ENCODE data around the gene AEN.

AEN gene

GRCh38 chr15:88649753-88650551 lies 28.8 kb downstream of the AEN start:
- Histone ChIP-seq H3K36me3 (ENCODE audit: low read depth) (no peaks in the 10 kb centered on the region), H3K27me3 (ENCODE audit: insufficient read depth, poor library complexity, severe bottlenecking) (no peaks in the 10 kb centered on the region), H3K27ac (ENCODE audit: poor library complexity, severe bottlenecking) (peak overlapping the region; percentile 75), H3K4me1 (ENCODE audit: insufficient read depth, poor library complexity, severe bottlenecking) (peaks cover 25% of the 10 kb centered on the region), H3K9me3 (ENCODE audit: severe bottlenecking) (no peaks in the 10 kb centered on the region), H3K4me3 (ENCODE audit: severe bottlenecking) (no peak overlapping the region)
- no peak for ATAC-seq (ENCODE audit: low read depth)
- DNase-seq (ENCODE audit: low spot score): peak; percentile 72
- TF ChIP-seq, protein P1, sequence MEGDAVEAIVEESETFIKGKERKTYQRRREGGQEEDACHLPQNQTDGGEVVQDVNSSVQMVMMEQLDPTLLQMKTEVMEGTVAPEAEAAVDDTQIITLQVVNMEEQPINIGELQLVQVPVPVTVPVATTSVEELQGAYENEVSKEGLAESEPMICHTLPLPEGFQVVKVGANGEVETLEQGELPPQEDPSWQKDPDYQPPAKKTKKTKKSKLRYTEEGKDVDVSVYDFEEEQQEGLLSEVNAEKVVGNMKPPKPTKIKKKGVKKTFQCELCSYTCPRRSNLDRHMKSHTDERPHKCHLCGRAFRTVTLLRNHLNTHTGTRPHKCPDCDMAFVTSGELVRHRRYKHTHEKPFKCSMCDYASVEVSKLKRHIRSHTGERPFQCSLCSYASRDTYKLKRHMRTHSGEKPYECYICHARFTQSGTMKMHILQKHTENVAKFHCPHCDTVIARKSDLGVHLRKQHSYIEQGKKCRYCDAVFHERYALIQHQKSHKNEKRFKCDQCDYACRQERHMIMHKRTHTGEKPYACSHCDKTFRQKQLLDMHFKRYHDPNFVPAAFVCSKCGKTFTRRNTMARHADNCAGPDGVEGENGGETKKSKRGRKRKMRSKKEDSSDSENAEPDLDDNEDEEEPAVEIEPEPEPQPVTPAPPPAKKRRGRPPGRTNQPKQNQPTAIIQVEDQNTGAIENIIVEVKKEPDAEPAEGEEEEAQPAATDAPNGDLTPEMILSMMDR (IDR thresholded peaks at IDR 0.05; ENCODE audit: poor library complexity, severe bottlenecking): no peak

DNA sequence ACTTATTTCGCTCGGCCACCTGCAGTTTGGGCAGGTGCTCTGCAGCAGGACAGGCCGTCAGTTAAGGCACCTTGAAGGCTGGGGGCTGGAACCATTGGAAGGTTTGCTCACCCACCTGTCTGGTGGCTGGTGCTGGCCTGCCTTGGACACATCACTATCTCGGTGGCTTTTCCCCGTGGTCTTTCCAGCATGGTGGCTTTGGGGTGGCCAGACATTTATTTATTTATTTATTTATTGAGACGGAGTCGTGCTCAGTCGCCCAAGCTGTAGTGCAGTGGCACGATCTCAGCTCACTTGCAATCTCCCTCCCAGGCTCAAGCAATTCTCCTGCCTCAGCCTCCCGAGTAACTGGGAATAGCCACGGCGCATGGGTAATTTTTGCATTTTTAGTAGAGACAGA lies 29.4 kb downstream of the AEN start:
- ATAC-seq (ENCODE audit: low read depth) (no peak), DNase-seq (ENCODE audit: low spot score) (peak; percentile 48)
- H3K27ac ChIP-seq (ENCODE audit: poor library complexity, severe bottlenecking): no peak overlapping the region
- H3K27me3 ChIP-seq (ENCODE audit: insufficient read depth, poor library complexity, severe bottlenecking): no peaks in the 10 kb centered on the region
- H3K4me3 ChIP-seq (ENCODE audit: severe bottlenecking): no peak overlapping the region
- no peaks in the 10 kb centered on the region for H3K36me3 ChIP-seq (ENCODE audit: low read depth)
- TF ChIP-seq, protein P1 (IDR thresholded peaks at IDR 0.05; ENCODE audit: poor library complexity, severe bottlenecking): no peak
- H3K4me1 ChIP-seq (ENCODE audit: insufficient read depth, poor library complexity, severe bottlenecking): peaks cover 25% of the 10 kb centered on the region
- no peaks in the 10 kb centered on the region for H3K9me3 ChIP-seq (ENCODE audit: severe bottlenecking)

- peak; percentile 23 for DNase-seq (ENCODE audit: low spot score)
- Histone ChIP-seq H3K36me3 (ENCODE audit: low read depth) (no peaks in the 10 kb centered on the region), H3K4me1 (ENCODE audit: insufficient read depth, poor library complexity, severe bottlenecking) (peaks cover 25% of the 10 kb centered on the region), H3K9me3 (ENCODE audit: severe bottlenecking) (no peaks in the 10 kb centered on the region), H3K27me3 (ENCODE audit: insufficient read depth, poor library complexity, severe bottlenecking) (no peaks in the 10 kb centered on the region), H3K4me3 (ENCODE audit: severe bottlenecking) (no peak overlapping the region), H3K27ac (ENCODE audit: poor library complexity, severe bottlenecking) (no peak overlapping the region)
- TF ChIP-seq, protein P1 (IDR thresholded peaks at IDR 0.05; ENCODE audit: poor library complexity, severe bottlenecking): no peak
- no peak for ATAC-seq (ENCODE audit: low read depth)
These were observed 30.1 kb downstream of the AEN start for GRCh38 chr15:88651136-88651732.

DNA sequence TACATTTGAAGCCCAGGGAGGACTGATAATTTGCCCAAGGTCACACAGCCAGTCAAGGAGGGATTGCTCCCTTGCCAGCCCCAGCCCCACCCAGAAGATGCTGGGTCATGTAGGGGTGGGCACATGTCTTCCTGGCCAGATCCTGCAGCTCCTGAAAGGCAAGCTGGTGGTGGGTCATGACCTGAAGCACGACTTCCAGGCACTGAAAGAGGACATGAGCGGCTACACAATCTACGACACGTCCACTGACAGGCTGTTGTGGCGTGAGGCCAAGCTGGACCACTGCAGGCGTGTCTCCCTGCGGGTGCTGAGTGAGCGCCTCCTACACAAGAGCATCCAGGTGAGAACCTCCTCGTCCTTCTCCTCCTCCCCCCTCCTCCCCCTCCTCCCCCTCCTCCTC lies 30.8 kb downstream of the AEN start:
- Histone ChIP-seq H3K4me3 (ENCODE audit: severe bottlenecking) (no peak overlapping the region), H3K9me3 (ENCODE audit: severe bottlenecking) (no peaks in the 10 kb centered on the region), H3K27me3 (ENCODE audit: insufficient read depth, poor library complexity, severe bottlenecking) (no peaks in the 10 kb centered on the region), H3K27ac (ENCODE audit: poor library complexity, severe bottlenecking) (no peak overlapping the region), H3K4me1 (ENCODE audit: insufficient read depth, poor library complexity, severe bottlenecking) (peaks cover 25% of the 10 kb centered on the region), H3K36me3 (ENCODE audit: low read depth) (no peaks in the 10 kb centered on the region)
- peak; percentile 72 for DNase-seq (ENCODE audit: low spot score)
- no peak for ATAC-seq (ENCODE audit: low read depth)
- TF ChIP-seq, protein P1 (IDR thresholded peaks at IDR 0.05; ENCODE audit: poor library complexity, severe bottlenecking): no peak
